Measurements from ENCODE around the gene MYT1. TPM values are rescaled to one million over a fixed set of nuclear protein-coding genes. Genes with fewer than 3 reads are reported as not detected.
A peak's percentile ranks its signal among the peaks of the same experiment; 100 is the strongest.

The MYT1 gene
- total and polyA plus RNA-seq, 2 of the 13 experiments (the other 11 are each of a cell fraction or from before 2014, with no cell fraction given), result 0.58 to 2.5 TPM

- TF ChIP-seq ZBTB20 (CRISPR knock-in tag; IDR thresholded peaks at IDR 0.05; ENCODE audit: borderline replicate concordance, low read depth), result peak; percentile 80; the same call in 1 of the 2 replicates
- peak; percentile 100 for TF ChIP-seq BCL6 (CRISPR knock-in tag; IDR thresholded peaks at IDR 0.05)
- TF ChIP-seq TARDBP (CRISPR knock-in tag; IDR thresholded peaks at IDR 0.05), result peak; percentile 88; the same call in 1 of the 2 replicates
- TF ChIP-seq POGK (CRISPR knock-in tag; conservative IDR thresholded peaks at IDR 0.05), result no peak
- 0 out of 2 replicates have a peak, but pooled peaks have one; percentile 85 for TF ChIP-seq BRCA1 (CRISPR knock-in tag; IDR thresholded peaks at IDR 0.05)
- peak; percentile 55; the same call in 1 of the 2 replicates for TF ChIP-seq THAP7 (CRISPR knock-in tag; IDR thresholded peaks at IDR 0.05)
- TF ChIP-seq, protein P1, sequence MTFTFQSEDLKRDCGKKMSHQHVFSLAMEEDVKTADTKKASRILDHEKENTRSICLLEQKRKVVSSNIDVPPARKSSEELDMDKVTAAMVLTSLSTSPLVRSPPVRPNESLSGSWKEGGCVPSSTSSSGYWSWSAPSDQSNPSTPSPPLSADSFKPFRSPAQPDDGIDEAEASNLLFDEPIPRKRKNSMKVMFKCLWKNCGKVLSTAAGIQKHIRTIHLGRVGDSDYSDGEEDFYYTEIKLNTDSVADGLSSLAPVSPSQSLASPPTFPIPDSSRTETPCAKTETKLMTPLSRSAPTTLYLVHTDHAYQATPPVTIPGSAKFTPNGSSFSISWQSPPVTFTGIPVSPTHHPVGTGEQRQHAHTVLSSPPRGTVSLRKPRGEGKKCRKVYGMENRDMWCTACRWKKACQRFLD (CRISPR knock-in tag; IDR thresholded peaks at IDR 0.05; ENCODE audit: borderline replicate concordance), result peak; percentile 62; the same call in 1 of the 2 replicates
- 0 out of 2 replicates have a peak, but pooled peaks have one; percentile 71 for TF ChIP-seq ZSCAN12 (CRISPR knock-in tag; IDR thresholded peaks at IDR 0.05)
- TF ChIP-seq NFKB2 (CRISPR knock-in tag; IDR thresholded peaks at IDR 0.05; ENCODE audit: borderline replicate concordance), result peak; percentile 69; the same call in 1 of the 2 replicates
- no peak for TF ChIP-seq ZNF724P (CRISPR knock-in tag; IDR thresholded peaks at IDR 0.05; ENCODE audit: borderline replicate concordance)
- no peak for TF ChIP-seq ZNF251 (CRISPR knock-in tag; IDR thresholded peaks at IDR 0.05)
- no peak for TF ChIP-seq SMARCE1 (IDR thresholded peaks at IDR 0.05; ENCODE audit: borderline replicate concordance)
- TF ChIP-seq KMT2A (CRISPR knock-in tag; IDR thresholded peaks at IDR 0.05), result no peak; the same call in 1 of the 2 replicates
- peak; percentile 86 for TF ChIP-seq ZNF350 (CRISPR knock-in tag; IDR thresholded peaks at IDR 0.05; ENCODE audit: borderline replicate concordance, low read depth)
- TF ChIP-seq ZNF136 (CRISPR knock-in tag; IDR thresholded peaks at IDR 0.05; ENCODE audit: low read depth), result peak; percentile 98; the same call in 1 of the 2 replicates
- peak; percentile 84 for TF ChIP-seq SOX5 (CRISPR knock-in tag; IDR thresholded peaks at IDR 0.05; ENCODE audit: borderline replicate concordance)
- peak; percentile 26 for TF ChIP-seq YY1 (IDR thresholded peaks at IDR 0.05; ENCODE audit: insufficient read depth, insufficient replicate concordance, low read depth, low read length)
- no peak for TF ChIP-seq ZIK1 (CRISPR knock-in tag; IDR thresholded peaks at IDR 0.05; ENCODE audit: borderline replicate concordance, low read depth)
- TF ChIP-seq, protein P2, sequence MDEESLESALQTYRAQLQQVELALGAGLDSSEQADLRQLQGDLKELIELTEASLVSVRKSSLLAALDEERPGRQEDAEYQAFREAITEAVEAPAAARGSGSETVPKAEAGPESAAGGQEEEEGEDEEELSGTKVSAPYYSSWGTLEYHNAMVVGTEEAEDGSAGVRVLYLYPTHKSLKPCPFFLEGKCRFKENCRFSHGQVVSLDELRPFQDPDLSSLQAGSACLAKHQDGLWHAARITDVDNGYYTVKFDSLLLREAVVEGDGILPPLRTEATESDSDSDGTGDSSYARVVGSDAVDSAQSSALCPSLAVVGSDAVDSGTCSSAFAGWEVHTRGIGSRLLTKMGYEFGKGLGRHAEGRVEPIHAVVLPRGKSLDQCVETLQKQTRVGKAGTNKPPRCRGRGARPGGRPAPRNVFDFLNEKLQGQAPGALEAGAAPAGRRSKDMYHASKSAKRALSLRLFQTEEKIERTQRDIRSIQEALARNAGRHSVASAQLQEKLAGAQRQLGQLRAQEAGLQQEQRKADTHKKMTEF (CRISPR knock-in tag; IDR thresholded peaks at IDR 0.05), result peak; percentile 89
- TF ChIP-seq, protein P3, sequence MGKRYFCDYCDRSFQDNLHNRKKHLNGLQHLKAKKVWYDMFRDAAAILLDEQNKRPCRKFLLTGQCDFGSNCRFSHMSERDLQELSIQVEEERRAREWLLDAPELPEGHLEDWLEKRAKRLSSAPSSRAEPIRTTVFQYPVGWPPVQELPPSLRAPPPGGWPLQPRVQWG (CRISPR knock-in tag; IDR thresholded peaks at IDR 0.05; ENCODE audit: borderline replicate concordance, low read depth), result no peak
- TF ChIP-seq CBX1 (IDR thresholded peaks at IDR 0.05; ENCODE audit: low read depth), result no peak
- TF ChIP-seq, protein P4, sequence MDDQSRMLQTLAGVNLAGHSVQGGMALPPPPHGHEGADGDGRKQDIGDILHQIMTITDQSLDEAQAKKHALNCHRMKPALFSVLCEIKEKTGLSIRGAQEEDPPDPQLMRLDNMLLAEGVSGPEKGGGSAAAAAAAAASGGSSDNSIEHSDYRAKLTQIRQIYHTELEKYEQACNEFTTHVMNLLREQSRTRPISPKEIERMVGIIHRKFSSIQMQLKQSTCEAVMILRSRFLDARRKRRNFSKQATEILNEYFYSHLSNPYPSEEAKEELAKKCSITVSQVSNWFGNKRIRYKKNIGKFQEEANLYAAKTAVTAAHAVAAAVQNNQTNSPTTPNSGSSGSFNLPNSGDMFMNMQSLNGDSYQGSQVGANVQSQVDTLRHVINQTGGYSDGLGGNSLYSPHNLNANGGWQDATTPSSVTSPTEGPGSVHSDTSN (CRISPR knock-in tag; IDR thresholded peaks at IDR 0.05; ENCODE audit: borderline replicate concordance), result no peak
Measured at GRCh38 chr20:64242797-64243475, 78.7 kb downstream of the MYT1 start (continued).

Measured in HepG2 (cell line).